Skin of body (tissue), 2 donors: ENCODE data around the gene TBL1X. TPM values are rescaled to one million over a fixed set of nuclear protein-coding genes. Genes with fewer than 3 reads are reported as not detected.
A peak's percentile ranks its signal among the peaks of the same experiment; 100 is the strongest.
"Not testable (repeated sequence)": the region's sequence is repeated elsewhere in the genome, so short reads cannot be mapped to it uniquely, and the experiment has no call there.

Experiments used
- DNase-seq: peaks from one replicate; lab custom pipeline; 2025; lab: John Stamatoyannopoulos, UW
- total RNA-seq: library from RNA; depleted of rRNA; stranded (reverse); fragments of >200 nt; gene quantifications from one replicate; pipeline ENCODE4 v1.2.3, GENCODE V29; 2014

TBL1X gene
- total RNA-seq, 1 donor from 2014 or later, result 13.2 TPM

- DNase-seq, result no peak
Measured at GRCh38 chrX:9749146-9749692, 284.4 kb downstream of the TBL1X start.

- DNase-seq, result no peak
Measured at GRCh38 chrX:9757366-9757765, 292.5 kb downstream of the TBL1X start.

- no peak for DNase-seq
Measured at GRCh38 chrX:9758021-9758638, 293.3 kb downstream of the TBL1X start.

GRCh38 chrX:9759337-9759736 lies 294.5 kb downstream of the TBL1X start:
- no peak for DNase-seq

GRCh38 chrX:9765072-9765736 lies 300.3 kb downstream of the TBL1X start:
- no peak for DNase-seq

GRCh38 chrX:9765737-9766097 lies 300.9 kb downstream of the TBL1X start, which contains the start of gene GPR143:
GPR143 (minus strand) TSS chrX:9765847; CDS start chrX:9765817, 30 bp downstream.
- DNase-seq, result no peak

- no peak for DNase-seq
Measured at GRCh38 chrX:9767375-9767774, 302.5 kb downstream of the TBL1X start.

- not testable (repeated sequence) for DNase-seq
Measured at GRCh38 chrX:9768321-9768839, 303.5 kb downstream of the TBL1X start.

GRCh38 chrX:9770319-9770718 lies 305.5 kb downstream of the TBL1X start:
- DNase-seq, result no peak

GRCh38 chrX:9772943-9773342 lies 308.1 kb downstream of the TBL1X start:
- no peak for DNase-seq

GRCh38 chrX:9775930-9776329 lies 311.1 kb downstream of the TBL1X start:
- no peak for DNase-seq

GRCh38 chrX:9781941-9782340 lies 317.1 kb downstream of the TBL1X start:
- no peak for DNase-seq

- no peak for DNase-seq
Measured at GRCh38 chrX:9784332-9784731, 319.5 kb downstream of the TBL1X start.

GRCh38 chrX:9785254-9785943 lies 320.5 kb downstream of the TBL1X start:
- DNase-seq, result no peak

GRCh38 chrX:9785944-9786797 lies 321.3 kb downstream of the TBL1X start, which contains the start of gene SHROOM2:
SHROOM2 (plus strand) TSS chrX:9786429; CDS start chrX:9786546, 117 bp downstream.
- no peak for DNase-seq

- peak; percentile 5 for DNase-seq
Measured at GRCh38 chrX:9786798-9787635, 322.2 kb downstream of the TBL1X start.

GRCh38 chrX:9788911-9789310 lies 324.1 kb downstream of the TBL1X start:
- DNase-seq, result no peak

GRCh38 chrX:9789555-9789954 lies 324.7 kb downstream of the TBL1X start:
- DNase-seq, result no peak
